GM18499 (cell line): ENCODE data around the gene RAB3GAP2.
"Not testable (repeated sequence)": the region's sequence is repeated elsewhere in the genome, so short reads cannot be mapped to it uniquely, and the experiment has no call there.

Source experiments
- ATAC-seq: cut with Tn5 transposase; IDR thresholded peaks from one replicate; pipeline ENCODE4 v1.9.1; 2021; ENCODE audit warnings: moderate number of reproducible peaks; ENCODE audit not compliant: insufficient read depth, unreplicated experiment

The RAB3GAP2 gene

DNA sequence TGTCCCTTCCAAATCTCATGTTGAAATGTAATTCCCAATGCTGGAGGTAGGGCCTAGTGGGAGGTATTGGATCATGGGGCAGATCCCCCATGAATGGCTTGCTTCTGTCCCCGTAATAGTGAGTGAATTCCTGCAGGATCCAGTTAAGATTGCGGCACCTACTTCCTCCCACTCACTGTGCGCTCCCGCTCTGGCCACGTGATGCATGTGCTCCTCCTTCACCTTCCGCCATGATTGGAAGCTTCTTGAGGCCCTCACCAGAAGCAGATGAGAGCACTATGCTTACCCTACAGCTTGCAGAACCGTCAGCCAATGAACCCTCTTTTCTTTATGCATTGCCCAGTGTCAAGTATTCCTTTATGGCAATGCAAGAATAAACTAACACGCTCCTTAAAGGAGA lies 14.9 kb upstream of the RAB3GAP2 start:
- ATAC-seq, result no peak

GRCh38 chr1:220283625-220284024 lies 11.4 kb upstream of the RAB3GAP2 start:
- ATAC-seq, result no peak

GRCh38 chr1:220281159-220281574 lies 8.9 kb upstream of the RAB3GAP2 start:
- ATAC-seq, result no peak

DNA sequence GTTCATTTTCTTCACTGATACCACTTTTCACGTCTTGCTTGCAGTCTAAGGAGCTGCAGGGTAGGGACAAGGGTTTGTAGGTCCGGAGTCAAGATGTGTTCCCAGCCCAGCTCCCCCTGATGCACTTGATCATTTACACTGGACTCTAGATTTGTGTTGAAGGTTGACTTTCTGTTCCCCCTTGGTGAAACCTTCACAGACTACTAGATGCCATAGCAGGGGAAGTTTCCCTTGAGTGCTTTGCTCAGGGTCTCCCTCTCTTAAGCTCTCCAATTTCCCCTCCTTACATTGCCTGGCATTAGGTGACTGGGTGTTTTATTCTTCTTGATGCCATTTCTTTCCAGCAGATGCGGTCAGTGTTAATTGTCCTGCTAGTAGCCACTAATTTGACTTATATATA lies 8.0 kb upstream of the RAB3GAP2 start:
- no peak for ATAC-seq

DNA sequence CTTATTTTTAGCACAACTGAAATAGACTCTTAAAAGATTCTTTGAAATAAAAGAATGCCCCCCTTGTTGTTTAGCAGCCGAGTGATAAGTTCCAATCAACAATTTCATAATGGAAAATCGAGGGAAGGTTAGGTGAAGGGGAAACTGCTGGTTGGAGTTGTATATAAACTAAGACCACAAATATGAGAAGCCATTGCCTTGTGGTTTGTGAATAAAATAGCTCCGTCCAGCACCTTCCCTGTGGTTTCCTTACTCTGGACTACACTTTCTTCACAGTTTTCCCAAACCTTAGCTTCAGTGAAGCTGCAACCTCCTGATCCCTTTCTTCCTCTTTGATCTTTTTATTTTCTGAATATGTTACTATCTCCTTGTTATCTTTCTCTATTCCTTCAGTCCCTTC lies 6.7 kb upstream of the RAB3GAP2 start:
- ATAC-seq, result no peak

DNA sequence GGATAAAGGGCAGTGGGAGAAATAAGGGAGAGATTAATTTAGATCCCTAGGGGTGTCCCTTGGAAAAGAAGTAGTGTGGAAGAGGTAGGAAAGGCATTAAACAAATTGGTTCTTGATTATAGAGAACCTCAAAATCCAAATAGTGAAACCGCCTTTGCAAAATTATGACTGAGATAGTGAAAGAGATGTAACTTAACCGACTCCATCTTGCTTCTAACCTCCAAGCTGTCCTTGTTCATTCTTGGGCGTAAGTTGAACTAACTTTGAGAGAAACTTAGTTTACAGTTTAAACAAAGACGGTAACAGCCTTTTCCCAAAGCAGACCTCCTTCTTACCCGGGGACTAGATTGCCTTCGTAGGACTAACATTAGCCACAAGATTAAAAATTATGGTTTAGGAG lies 3.2 kb upstream of the RAB3GAP2 start:
- ATAC-seq, result no peak

GRCh38 chr1:220274251-220274855 lies 2.1 kb upstream of the RAB3GAP2 start:
- ATAC-seq, result no peak

- ATAC-seq, result no peak
These were observed 513 bp upstream of the RAB3GAP2 start for GRCh38 chr1:220272841-220273090.

- no peak for ATAC-seq
These were observed 577 bp downstream of the RAB3GAP2 start for GRCh38 chr1:220271706-220272046.

DNA sequence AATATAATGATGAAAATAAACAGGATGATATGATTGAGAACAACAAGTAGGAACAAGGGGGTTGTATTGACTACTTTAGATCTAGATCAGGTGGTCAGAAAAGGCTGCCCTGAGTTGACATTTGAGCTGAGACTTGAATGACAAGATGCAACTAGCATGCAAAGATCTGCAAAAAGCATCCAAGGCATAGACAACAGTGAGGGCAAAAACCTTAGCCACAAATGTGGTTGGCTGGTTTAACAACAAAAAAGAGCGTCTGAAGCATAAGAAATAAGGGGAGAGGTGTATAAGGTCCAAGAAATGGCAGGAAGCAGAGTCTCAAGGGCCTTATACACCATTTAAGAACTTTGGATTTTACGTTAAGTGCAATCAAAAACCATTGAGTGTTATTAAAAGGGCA lies 3.2 kb downstream of the RAB3GAP2 start:
- no peak for ATAC-seq

- ATAC-seq, result no peak
These were observed 4.6 kb downstream of the RAB3GAP2 start for GRCh38 chr1:220267630-220268029.

GRCh38 chr1:220260228-220260627 lies 12.0 kb downstream of the RAB3GAP2 start:
- not testable (repeated sequence) for ATAC-seq

DNA sequence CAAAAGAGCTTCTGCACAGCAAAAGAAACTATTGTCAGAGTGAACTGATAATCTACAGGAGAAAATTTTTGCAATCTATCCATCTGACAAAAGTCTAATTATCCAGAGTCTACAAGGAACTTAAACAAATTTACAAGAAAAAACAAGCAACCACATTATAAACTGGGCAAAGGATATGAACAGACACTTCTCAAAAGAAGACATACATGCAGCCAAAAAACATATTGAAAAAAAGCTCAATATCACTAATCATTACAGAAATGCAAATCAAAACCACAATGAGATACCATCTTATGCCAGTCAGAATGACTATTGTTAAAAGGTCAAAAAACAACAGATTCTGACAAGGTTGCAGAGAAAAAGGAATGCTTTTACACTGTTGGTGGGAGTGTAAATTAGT lies 12.5 kb downstream of the RAB3GAP2 start:
- ATAC-seq, result not testable (repeated sequence)

GRCh38 chr1:220256194-220256593 lies 16.1 kb downstream of the RAB3GAP2 start:
- not testable (repeated sequence) for ATAC-seq

DNA sequence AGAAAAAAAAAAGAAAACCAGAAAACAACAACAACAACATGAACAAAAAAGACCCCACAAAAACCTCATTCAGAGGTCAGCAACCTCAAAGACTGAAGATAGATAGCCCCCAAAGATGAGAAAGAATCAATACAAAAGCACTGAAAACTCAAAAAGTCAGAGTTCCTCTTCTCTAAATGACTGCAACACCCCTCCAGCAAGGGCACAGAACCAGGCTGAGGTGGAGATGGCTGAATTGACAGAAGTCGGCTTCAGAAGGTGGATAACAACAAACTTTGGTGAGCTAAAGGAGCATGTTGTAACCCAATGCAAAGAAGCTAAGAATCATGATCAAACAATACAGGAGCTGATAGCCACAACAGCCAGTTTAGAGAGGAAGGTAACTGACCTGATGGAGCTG lies 17.0 kb downstream of the RAB3GAP2 start:
- ATAC-seq, result no peak

- not testable (repeated sequence) for ATAC-seq
These were observed 19.0 kb downstream of the RAB3GAP2 start for GRCh38 chr1:220253290-220253689.

- no peak for ATAC-seq
These were observed 21.0 kb downstream of the RAB3GAP2 start for GRCh38 chr1:220251272-220251671.

- ATAC-seq, result no peak
These were observed 21.6 kb downstream of the RAB3GAP2 start for GRCh38 chr1:220250681-220251080.

GRCh38 chr1:220249522-220249921 lies 22.7 kb downstream of the RAB3GAP2 start:
- no peak for ATAC-seq

DNA sequence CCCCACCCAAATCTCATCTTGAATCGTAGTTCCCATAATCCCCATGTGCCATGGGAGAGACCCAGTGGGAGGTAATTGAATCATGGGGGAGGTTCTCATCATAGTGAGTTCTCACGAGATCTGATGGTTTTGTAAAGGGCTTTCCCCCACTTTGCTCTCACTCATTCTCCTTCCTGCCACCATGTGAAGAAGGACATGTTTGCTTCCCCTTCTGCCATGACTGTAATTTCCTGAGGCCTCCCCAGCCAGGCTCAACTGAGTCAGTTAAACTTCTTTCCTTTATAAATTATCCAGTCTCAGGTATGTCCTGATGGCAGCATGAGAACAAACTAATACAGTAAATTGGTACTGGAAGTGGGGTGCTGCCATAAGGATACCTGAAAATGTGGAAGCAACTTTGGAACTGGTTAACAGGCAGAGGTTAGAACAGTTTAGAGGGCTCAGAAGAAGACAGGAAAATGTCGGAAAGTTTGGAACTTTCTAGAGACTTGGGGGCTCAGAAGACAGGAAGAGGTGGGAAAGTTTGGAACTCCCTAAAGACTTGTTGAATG lies 23.5 kb downstream of the RAB3GAP2 start:
- not testable (repeated sequence) for ATAC-seq

DNA sequence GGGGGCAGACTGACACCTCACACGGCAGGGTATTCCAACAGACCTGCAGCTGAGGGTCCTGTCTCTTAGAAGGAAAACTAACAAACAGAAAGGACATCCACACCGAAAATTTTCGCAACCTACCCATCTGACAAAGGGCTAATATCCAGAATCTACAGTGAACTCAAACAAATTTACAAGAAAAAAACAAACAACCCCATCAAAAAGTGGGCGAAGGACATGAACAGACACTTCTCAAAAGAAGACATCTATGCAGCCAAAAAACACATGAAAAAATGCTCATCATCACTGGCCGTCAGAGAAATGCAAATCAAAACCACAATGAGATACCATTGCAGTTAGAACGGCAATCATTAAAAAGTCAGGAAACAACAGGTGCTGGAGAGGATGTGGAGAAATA lies 26.4 kb downstream of the RAB3GAP2 start:
- not testable (repeated sequence) for ATAC-seq

DNA sequence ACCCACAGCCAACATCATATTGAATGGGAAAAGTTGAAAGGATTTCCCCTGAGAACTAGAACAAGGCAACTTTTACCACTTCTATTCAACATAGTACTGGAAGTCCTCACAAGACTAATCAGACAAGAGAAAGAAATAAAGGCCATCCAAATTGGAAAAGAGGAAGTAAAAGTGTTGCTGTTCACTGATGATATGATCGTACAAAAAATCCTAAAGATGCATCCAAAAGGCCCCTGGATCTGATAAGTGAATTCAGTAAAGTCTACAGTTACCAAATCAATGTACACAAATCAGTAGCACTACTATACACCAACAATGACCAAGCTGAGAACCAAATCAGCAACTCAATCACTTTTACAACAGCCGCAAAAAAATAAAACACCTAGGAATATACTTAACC lies 28.3 kb downstream of the RAB3GAP2 start:
- no peak for ATAC-seq
